ENCODE data around the gene TRIM56. TPM values are rescaled to one million over a fixed set of nuclear protein-coding genes. Genes with fewer than 3 reads are reported as not detected.

The TRIM56 gene
- total and polyA plus RNA-seq, 2 of the 13 experiments (the other 11 are each of a cell fraction or from before 2014, with no cell fraction given), result 3.2 to 7.1 TPM

- TF ChIP-seq LRRFIP1 (CRISPR knock-in tag; conservative IDR thresholded peaks at IDR 0.05) (no peak), NFKB2 (CRISPR knock-in tag; IDR thresholded peaks at IDR 0.05; ENCODE audit: borderline replicate concordance) (no peak), TIGD3 (CRISPR knock-in tag; IDR thresholded peaks at IDR 0.05; ENCODE audit: borderline replicate concordance) (no peak), KLF11 (CRISPR knock-in tag; IDR thresholded peaks at IDR 0.05) (no peak), PLRG1 (conservative IDR thresholded peaks at IDR 0.05) (no peak), TCF7 (IDR thresholded peaks at IDR 0.05; ENCODE audit: low read depth) (0 out of 2 replicates have a peak, but pooled peaks have one; percentile 30), JUNB (CRISPR knock-in tag; IDR thresholded peaks at IDR 0.05; ENCODE audit: borderline replicate concordance) (no peak; the same call in 1 of the 2 replicates), ZNF280D (CRISPR knock-in tag; IDR thresholded peaks at IDR 0.05) (no peak), RBAK (CRISPR knock-in tag; IDR thresholded peaks at IDR 0.05) (no peak), ZNF652 (CRISPR knock-in tag; IDR thresholded peaks at IDR 0.05; ENCODE audit: borderline replicate concordance, low read depth) (no peak), ZBTB44 (CRISPR knock-in tag; IDR thresholded peaks at IDR 0.05) (no peak), SIX1 (CRISPR knock-in tag; IDR thresholded peaks at IDR 0.05; ENCODE audit: borderline replicate concordance) (no peak), ZUFSP (CRISPR knock-in tag; IDR thresholded peaks at IDR 0.05; ENCODE audit: borderline replicate concordance) (no peak), TGIF2 (CRISPR knock-in tag; IDR thresholded peaks at IDR 0.05) (peak; percentile 40; the same call in 1 of the 2 replicates), ZNF432 (CRISPR knock-in tag; IDR thresholded peaks at IDR 0.05; ENCODE audit: borderline replicate concordance) (no peak)
These were observed 39.2 kb downstream of the TRIM56 start (continued) for GRCh38 chr7:101124376-101125056.
